Activated CD4-positive, alpha-beta T cell treated with anti-CD3 and anti-CD28 coated beads, Interleukin-2, amount 50 U/mL, for 4 hours (primary cell): Measurements from ENCODE around the gene HBEGF.

Source experiments
- DNase-seq, 2 experiments: peaks; one replicate each; pipeline ENCODE4 v3.0.0-alpha.2; 2020

The HBEGF gene

GRCh38 chr5:140346348-140347221 is at the start of gene HBEGF:
Gene HBEGF (minus strand): TSS chr5:140346603. CDS start chr5:140346328, 275 bp downstream.
- peak; percentile 18 to 25 for DNase-seq

- DNase-seq: no peak
Measured at GRCh38 chr5:140393738-140394137, 47.3 kb upstream of the HBEGF start.

- no peak for DNase-seq
Measured at GRCh38 chr5:140391732-140392131, 45.3 kb upstream of the HBEGF start.

GRCh38 chr5:140391312-140391711 is 44.9 kb upstream of the HBEGF start:
- DNase-seq: no peak

- DNase-seq: no peak
Measured at GRCh38 chr5:140388052-140388451, 41.6 kb upstream of the HBEGF start.

GRCh38 chr5:140383300-140383699 is 36.9 kb upstream of the HBEGF start:
- DNase-seq: no peak

GRCh38 chr5:140382866-140383265 is 36.5 kb upstream of the HBEGF start:
- no peak for DNase-seq

- DNase-seq: no peak
Measured at GRCh38 chr5:140381972-140382371, 35.6 kb upstream of the HBEGF start.

- no peak for DNase-seq
Measured at GRCh38 chr5:140381351-140381750, 34.9 kb upstream of the HBEGF start.

GRCh38 chr5:140372971-140373487 is 26.6 kb upstream of the HBEGF start:
- DNase-seq: peak; percentile 18 to 24

GRCh38 chr5:140371356-140372151 is 25.2 kb upstream of the HBEGF start:
- no peak for DNase-seq

GRCh38 chr5:140367256-140368013 is 21.0 kb upstream of the HBEGF start:
- DNase-seq: no peak

- DNase-seq: no peak
Measured at GRCh38 chr5:140366589-140367255, 20.3 kb upstream of the HBEGF start.

- no peak for DNase-seq
Measured at GRCh38 chr5:140365941-140366340, 19.5 kb upstream of the HBEGF start.

GRCh38 chr5:140365282-140365681 is 18.9 kb upstream of the HBEGF start:
- DNase-seq: no peak

- DNase-seq: no peak
Measured at GRCh38 chr5:140364472-140364765, 18.0 kb upstream of the HBEGF start.

- DNase-seq: no peak
Measured at GRCh38 chr5:140363631-140364471, 17.4 kb upstream of the HBEGF start.

GRCh38 chr5:140362875-140363630 is 16.6 kb upstream of the HBEGF start:
- DNase-seq: peak; percentile 79 to 83

- DNase-seq: no peak
Measured at GRCh38 chr5:140362311-140362710, 15.9 kb upstream of the HBEGF start.

GRCh38 chr5:140361901-140362300 is 15.5 kb upstream of the HBEGF start:
- no peak for DNase-seq
